NCI-H510A treated with DMSO at 0.1 percent for 48 hours (cell line): Measurements from ENCODE around the gene ESRP2.

Source experiments
- DNase-seq: peaks from one replicate; lab custom pipeline; 2025; lab: John Stamatoyannopoulos, UW

Gene ESRP2

DNA sequence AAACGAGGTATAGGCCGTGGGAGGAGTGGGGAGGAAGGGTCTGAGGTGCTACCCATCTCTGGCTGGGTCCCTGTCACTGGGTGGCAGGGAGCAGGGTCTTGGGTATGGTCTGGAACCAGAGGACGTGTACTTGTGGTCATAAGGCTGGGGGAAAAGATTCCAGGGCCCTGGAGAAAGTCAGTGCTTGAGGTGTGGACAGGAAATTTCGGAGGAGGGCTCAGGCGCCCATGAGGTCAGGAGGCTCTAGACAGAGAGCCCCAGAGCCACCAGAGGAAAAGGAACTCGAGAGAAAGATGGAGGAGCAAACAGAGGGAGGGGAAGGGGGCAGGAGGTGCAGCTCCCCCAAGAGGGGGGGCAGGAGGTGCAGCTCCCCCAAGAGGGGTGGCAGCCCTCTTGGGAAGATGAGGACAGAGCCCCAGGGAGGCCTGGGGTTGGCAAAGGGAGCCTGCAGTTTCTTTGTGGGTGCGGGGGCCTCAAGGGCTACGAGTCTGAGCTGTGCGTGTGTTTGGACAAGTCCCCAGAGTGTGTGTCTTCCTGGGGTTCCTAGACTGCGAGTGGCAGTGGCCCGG lies 27.7 kb upstream of the ESRP2 start:
- no peak for DNase-seq

DNA sequence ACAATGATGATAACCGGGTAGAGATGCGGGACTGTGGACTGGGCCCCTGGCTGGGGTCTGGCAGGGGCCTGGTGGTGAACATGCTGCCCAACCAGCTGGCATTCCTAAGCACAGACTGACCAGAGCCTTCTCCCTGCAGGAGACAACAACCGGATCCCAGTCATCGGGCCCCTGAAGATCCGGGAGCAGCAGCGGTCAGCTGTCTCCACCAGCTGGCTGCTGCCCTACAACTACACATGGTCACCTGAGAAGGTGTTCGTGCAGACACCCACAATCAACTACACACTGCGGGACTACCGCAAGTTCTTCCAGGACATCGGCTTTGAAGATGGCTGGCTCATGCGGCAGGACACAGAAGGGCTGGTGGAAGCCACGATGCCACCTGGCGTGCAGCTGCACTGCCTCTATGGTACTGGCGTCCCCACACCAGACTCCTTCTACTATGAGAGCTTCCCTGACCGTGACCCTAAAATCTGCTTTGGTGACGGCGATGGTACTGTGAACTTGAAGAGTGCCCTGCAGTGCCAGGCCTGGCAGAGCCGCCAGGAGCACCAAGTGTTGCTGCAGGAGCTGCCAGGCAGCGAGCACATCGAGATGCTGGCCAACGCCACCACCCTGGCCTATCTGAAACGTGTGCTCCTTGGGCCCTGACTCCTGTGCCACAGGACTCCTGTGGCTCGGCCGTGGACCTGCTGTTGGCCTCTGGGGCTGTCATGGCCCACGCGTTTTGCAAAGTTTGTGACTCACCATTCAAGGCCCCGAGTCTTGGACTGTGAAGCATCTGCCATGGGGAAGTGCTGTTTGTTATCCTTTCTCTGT lies 23.3 kb upstream of the ESRP2 start:
- no peak for DNase-seq

DNA sequence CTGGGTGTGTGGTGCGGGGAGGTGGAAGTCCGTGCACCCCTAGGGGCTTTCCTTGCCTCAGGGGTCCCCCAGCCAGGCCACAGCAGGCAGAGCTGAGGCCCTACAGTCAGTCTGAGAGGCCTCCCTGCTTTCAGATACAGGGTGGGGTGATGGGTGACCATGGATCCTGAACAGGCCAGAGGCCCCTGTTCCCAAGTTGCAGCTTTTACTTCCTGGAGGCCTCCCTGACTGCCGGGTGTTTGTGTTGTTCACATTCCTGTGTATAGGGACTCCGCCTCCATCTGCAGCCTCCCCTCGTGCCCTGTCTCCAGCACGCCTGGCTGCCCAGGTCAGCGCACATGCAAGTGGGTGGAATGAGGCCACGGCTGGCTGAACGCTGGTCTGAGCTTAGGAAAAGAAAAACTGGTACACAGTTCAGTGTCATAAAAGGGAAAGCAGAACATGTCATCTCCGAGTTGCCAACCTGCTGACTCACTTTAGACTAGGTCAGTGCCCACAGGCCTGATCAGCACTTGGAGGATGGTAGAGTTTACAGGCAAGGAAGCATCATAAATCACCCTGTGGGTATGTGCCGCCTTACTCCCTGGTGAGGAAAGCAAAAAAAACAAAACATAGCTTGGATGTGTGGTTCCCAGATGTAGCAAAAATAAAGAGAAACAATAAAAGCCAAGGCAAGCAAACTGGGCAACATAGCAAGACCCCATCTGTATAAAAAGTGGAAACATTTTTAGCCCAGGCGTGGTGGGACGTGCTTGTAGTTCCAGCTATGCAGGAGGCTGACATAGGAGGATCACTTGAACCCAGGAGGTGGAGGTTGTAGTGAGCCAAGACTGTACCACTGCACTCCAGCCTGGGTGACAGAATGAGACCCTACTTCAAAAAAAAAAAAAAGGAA lies 22.2 kb upstream of the ESRP2 start:
- DNase-seq = peak; percentile 35

DNA sequence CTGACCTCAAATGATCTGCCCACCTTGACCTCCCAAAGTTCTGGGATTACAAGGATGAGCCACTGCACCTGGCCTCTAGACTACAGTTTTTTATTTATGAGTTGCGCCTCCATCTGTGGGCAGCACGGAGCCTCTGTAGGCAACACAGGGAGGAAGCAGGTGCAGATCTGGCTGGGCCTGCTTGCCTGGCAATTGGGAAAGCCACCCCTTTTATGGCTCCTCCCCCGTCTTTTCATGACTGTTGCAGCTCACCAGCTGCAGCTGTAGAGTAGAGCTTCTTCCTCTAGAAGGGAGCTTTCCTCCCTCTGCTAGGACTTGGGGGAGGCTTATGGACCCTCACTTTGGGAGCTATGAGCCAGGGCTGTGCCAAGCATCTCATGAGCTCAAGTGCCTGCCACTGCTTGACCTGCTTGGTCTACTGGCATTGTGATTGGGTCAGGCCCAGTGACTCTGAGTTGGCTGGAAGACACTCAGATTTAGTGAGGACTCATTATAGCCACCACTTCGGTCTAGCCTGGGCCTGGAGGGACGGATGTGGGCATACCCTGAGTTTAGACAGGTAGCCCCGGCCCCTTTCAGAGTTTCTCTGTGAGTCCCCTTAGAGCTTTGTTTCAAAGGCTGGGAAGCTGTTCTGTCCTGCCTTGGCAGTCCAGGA lies 21.5 kb upstream of the ESRP2 start:
- peak; percentile 86 for DNase-seq

DNA sequence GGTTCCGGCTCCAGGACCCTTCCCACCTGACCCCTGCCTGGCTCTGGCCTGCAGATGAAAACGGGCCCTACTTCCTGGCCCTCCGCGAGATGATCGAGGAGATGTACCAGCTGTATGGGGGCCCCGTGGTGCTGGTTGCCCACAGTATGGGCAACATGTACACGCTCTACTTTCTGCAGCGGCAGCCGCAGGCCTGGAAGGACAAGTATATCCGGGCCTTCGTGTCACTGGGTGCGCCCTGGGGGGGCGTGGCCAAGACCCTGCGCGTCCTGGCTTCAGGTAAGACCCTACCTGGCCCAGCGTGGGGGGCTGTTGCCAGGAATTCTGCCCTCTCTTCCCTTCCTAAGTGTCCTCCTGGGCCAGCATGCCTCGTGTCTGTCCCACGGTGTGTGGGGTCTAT lies 19.8 kb upstream of the ESRP2 start:
- no peak for DNase-seq

DNA sequence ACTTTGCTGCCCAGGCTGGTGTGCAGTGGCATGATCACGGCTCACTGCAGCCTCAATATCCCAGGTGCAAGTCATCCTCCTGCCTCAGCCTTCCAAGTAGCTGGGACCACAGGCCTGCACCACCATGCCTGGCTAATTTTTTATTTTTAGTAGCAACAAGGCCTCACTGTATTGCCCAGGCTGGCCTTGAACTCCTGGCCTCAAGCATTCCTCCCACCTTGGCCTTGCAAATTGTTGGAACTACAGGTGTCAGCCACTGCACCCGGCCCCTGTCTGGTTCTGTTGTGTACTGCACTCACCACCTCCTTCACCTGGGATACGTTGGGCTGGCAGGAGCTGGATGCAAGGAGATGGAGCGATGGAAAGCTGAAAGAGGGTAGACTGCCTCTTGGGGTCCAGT lies 17.8 kb upstream of the ESRP2 start:
- DNase-seq = no peak

DNA sequence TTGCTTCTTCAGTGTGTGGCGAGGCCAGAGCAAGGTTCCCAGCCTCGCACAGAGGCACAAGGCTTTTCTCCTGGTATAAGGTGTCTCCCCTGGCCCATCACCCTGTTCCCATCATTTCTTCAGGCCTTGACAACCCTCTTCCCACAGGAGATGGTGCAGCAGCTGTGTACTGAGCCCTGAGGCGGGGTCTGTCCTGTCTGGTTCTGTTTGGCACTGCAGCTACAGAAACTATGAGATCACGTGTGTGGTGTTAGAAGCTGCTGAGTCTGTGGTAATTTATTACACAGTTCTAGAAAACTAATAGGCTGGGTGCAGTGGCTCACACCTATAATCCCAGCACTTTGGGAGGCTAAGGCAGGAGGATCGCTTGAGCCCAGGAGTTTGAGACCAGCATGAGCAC lies 16.5 kb upstream of the ESRP2 start:
- DNase-seq = no peak

DNA sequence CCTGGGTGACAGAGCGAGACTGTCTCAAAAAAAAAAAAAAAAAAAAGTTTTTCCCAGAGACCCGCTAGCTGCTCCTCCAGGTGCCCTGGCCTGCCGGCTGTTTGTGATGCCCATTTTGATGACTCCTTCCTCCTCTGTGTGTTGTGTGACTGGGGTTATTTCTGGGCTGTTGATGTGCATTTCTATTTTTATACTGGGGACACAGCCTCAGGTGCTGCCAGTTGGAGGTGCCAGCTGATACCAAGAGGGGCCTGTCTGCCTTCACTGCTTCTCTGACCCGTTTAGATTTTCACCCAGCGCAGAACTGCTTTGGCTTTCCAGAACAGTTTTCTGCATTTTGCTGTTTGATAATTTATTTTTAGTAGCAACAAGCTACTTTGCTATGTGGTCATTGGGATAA lies 15.9 kb upstream of the ESRP2 start:
- no peak for DNase-seq

DNA sequence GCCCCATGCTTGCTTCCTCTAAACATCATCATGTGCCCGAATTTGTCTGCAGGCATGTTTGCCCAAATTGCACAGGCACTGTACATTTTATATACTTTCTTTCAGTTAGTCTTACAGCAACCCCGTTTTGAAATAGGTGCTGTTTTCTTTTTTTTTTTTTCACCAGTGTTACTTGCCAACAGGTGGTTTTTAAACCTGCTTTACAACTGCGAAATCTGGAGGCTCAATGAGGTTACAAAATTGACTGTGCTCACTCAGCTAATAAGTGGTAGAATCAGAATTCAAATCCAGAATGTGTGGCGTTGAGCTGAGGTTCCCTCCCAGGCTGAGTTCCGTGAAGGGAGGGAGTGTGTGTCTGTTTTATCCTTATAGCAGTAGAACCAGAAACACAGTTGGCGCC lies 15.0 kb upstream of the ESRP2 start:
- no peak for DNase-seq

DNA sequence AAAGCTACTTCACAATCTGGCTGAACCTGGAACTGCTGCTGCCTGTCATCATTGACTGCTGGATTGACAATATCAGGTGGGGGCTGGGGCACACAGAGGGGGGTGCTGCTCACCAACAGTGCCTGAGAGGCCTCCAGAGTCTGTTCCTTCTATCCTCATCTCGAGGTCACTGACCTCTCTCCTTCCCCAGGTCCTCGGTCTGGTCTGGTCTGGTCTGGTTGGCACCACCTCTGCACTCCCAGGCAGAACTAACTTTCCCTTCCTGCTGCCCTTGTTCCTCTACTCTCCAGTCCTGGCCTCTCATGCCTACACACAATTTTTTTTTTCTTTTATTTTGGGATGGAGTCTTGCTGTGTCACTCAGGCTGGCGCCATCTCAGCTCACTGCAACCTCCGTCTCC lies 13.4 kb upstream of the ESRP2 start:
- no peak for DNase-seq

DNA sequence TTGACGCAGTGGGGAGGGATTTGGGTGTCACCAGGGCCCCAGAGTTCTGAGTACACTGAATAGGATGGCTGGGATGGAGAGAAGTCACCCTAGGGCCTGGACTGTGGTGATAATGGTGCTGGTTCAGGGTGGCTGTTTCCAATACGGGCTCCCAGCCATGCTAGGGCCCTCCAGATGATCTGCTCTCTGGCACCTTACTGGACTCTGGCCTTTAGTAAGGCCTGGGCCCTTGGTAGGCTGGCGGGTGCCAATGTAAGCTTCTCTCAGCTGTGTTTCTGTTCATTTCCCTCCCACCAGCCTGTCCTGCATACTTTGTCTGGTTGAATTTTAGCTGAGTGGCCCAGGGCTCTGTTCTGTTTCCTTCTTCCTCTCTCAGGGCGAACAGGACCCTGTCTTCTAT lies 12.0 kb upstream of the ESRP2 start:
- no peak for DNase-seq

DNA sequence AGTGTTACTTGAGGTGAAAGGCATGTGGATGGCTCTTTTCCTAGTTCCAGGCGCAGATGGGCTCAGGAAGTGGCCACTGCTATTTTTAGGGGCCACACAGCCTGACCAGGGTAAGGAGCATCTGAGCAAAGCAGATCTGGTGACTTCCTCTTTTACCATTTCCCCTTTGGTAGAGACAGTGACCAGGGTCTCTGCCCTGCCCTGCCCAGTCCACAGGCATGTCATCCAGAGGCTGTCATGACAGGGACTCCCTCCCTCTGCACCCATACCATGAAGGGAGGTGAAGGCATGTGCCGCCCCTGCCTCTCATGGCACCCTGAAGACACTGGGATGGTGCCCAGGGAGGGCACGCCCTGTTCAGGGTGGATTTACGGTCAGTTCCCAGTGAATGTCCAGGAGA lies 11.5 kb upstream of the ESRP2 start:
- no peak for DNase-seq

DNA sequence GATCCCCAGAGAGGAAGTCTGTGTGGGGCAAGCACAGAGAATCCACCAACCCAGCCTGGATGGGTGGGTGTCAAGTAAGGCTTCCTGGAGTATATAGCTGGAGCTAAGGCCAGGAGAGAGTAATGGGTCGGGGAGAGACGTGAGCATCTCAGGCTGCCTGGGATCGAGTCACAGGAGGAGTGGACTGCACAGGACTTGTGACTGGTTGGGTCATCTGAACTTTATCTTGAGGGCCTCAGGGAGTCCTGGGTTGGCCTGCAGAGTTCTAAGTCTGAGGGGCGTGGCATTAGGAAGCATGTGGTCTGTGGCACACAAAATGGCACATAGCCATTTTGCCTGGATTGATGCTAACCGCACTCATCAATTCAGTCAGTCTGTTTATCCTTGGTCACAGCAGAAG lies 10.7 kb upstream of the ESRP2 start:
- no peak for DNase-seq

DNA sequence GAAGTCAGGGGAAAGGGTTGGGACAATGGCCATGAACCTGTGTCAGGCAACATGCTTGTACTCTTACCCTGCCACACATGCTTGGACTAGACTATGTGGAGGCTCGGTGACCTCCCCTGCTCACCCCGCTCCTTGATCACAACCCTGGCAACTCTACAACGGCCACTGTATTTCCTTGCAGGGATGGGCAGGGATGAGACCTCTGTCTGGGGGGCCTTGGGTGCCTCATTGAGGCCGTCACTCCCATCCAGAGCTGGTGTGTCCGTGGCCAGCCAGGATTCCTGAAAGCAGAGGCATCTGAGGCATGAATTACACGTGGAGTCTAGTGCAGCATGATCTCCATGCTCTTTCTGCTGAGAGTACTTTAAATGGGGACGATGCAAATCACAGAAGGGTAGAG lies 10.2 kb upstream of the ESRP2 start:
- DNase-seq = no peak

DNA sequence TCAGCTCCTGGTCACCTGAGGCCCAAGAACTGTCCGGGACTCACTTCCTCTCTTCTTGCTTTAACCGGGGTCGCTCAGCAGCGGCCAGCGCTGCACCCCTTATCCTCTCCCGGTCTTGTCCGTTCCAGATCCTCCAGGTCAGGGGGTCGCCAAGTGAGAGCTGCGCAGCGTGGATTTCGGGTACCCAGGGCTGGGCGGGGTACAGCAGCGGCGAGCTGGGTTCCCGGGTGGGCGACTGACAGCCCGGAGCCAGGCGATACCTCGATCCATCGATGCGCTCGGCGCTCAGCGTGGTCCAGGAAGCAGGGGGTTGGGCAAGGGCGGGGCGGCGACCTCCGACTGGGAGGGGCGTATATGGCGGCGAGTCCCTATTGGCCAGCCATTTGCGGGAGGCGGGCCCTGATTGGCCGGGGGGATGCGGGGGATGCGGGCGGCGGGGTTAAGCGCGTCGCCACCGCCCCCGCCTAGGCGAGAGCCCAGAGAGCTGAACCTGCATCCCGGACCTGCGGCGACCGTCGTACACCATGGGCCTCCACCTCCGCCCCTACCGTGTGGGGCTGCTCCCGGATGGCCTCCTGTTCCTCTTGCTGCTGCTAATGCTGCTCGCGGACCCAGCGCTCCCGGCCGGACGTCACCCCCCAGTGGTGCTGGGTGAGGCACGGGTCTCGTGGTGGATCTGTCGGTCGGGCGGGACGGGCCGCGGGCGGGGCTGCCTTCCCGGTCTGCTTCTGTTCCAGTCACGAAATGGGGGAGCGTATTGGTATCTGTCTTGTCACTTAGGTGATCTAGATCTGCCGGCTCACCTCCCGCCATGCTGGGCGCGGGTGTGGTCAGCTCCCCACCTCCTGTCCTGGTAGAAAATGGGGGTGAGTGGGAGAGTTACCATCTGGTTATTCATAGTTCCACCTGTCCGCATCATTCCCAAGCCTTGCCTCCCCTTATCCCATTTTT lies 9.3 kb upstream of the ESRP2 start, which contains the start of gene PLA2G15:
Gene PLA2G15 (plus strand): TSS at position 471 of the 951 bp plus-strand sequence. CDS start 54 bp downstream, at position 525.
- DNase-seq = peak; percentile 71

DNA sequence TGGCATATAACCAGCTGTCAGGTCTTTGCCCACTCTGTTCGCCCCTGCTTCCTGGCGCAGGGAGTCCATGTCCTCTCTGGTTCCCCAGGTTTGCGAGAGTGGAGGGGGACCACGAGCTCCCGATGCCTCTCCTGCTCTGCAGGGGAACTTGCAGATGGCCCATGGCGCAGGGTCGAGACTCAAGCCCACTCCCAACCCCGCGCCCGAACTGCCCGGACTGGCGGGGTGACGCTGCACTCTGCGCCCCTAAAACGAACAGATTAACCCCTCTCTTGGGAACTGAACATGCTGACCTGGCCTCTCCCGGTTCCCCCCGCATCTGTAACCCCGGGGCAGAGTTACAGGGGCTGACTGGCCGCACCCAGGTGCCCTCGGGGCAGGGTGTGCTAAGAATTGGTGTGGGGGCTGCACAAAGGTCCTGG lies 8.6 kb upstream of the ESRP2 start:
- no peak for DNase-seq

DNA sequence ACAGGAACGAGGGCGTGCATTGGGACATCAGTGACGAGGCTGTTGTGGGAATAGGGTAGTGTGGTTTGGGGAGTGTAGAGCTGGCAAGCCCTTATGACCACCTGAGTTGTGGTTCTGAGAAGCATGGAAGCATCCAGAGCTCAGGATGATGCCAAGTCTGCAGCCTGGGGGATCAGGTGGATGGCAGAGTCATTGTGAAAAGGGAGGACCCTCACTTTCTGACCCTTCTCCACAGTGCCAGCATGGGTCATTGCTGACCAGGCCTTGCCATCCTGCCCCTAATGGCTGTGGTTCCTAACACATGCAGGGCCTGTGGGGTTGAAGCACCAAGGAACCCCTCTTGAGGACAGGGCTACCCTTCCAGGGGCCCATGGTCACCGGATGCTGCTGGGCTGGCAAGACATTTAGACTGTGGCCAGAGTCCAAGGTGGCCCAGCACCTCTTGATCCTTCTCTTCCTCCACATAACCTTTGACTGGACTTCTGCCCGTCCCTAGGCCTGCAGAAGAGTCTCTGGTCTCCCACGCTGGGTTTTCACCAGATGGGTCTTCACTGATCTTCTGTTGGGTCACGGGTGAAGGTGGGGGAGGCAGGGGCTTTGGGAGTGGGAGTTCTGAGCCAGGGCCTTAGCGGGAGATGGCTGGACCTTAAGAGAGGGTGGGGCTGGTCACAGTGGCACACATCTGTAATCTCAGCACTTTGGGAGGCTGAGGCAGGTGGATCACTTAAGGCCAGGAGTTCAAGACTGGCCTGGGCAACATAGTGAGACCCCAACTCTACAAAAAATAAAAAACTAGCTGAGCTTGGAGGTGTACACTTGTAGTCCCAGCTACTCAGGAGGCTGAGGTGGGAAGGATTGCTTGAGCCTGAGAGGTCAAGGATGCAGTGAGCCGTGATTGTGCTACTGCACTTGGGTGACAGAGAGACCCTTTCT lies 7.3 kb upstream of the ESRP2 start:
- DNase-seq = no peak

DNA sequence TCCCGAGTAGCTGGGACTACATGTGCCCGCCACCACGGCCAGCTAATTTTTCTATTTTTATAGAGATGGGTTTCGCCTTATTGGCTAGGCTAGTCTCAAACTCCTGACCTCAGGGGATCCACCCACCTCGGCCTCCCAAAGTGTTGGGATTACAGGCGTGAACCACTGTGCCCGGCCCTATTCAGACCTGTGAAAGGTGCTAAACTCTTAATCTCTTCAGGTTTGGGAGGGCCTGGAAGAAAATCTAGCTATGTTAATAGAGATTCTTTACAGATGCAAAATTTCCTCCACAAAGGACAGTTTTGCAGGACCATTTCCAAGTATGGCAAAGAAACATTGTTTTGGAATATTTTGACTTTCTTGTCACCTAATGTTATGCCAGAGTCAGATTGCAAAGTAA lies 6.2 kb upstream of the ESRP2 start:
- no peak for DNase-seq

DNA sequence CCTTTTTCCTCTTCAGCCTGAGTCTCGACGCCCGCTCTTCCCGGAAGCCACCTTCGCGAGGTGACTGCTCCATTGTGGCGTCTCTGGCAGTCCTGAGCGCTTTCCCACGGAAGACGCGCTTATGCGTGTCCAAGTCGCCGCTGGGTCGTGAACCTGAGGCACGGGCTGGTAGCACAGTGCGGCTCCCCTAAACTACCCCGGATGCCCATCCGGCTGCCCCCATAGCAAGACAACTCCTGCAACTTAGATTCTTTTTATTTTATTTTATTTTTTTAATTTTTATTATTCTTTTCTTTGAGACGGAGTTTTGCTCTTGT lies 2.1 kb upstream of the ESRP2 start:
- DNase-seq = no peak
